Measurements from ENCODE around the gene NHSL1. TPM values are rescaled to one million over a fixed set of nuclear protein-coding genes. Genes with fewer than 3 reads are reported as not detected.

NHSL1 gene
- total and polyA plus RNA-seq, 11 donors: 13.9 to 103 (median 46.1) TPM

DNA sequence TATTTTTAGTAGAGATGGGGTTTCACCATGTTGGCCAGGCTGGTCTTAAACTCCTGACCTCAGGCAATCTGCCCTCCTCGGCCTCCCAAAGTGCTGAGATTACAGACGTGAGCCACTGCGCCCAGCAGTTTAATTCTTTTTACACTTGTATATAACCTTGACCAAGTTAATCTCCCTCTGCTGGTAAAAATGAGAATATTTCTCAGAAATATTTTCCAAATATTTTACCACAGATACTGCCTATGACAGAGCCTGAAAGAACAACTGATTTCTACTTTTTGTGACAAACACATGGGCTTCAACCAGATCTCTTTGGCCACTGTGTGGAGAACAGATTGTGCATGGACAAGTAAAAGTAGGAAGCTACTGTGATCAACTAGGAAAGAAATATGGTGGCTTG, 21.2 kb upstream of the NHSL1 start:
- H3K4me3 ChIP-seq: no peak overlapping the region
- DNase-seq (no peak), ATAC-seq (peak in 1 of 4 donors; percentile 26)
- no peak for TF ChIP-seq POLR2A (IDR thresholded peaks at IDR 0.05)
- TF ChIP-seq, protein P1, sequence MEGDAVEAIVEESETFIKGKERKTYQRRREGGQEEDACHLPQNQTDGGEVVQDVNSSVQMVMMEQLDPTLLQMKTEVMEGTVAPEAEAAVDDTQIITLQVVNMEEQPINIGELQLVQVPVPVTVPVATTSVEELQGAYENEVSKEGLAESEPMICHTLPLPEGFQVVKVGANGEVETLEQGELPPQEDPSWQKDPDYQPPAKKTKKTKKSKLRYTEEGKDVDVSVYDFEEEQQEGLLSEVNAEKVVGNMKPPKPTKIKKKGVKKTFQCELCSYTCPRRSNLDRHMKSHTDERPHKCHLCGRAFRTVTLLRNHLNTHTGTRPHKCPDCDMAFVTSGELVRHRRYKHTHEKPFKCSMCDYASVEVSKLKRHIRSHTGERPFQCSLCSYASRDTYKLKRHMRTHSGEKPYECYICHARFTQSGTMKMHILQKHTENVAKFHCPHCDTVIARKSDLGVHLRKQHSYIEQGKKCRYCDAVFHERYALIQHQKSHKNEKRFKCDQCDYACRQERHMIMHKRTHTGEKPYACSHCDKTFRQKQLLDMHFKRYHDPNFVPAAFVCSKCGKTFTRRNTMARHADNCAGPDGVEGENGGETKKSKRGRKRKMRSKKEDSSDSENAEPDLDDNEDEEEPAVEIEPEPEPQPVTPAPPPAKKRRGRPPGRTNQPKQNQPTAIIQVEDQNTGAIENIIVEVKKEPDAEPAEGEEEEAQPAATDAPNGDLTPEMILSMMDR (IDR thresholded peaks at IDR 0.05): peak in 8 of 12 donors; percentile 24 to 53 (median 46)
- H3K36me3 ChIP-seq: no peaks in the 10 kb centered on the region
- WGBS, 4 donors: 40 to 52% (median 48%) methylated on average over 3 of the region's 3 CpGs
- no peaks in the 10 kb centered on the region for H3K27me3 ChIP-seq
- intact Hi-C loops (cut with DNase I): loop anchor here in 1 of 10 donors (5.0 kb wide), 1 partner anchor 72 kb away; no protein-coding TSS in a partner anchor
- peaks cover 0 to 54% (median 22%) of the 10 kb centered on the region in 12 donors for H3K4me1 ChIP-seq
- H3K9me3 ChIP-seq: peaks cover 0 to 5% (median 0%) of the 10 kb centered on the region in 12 donors
- no peak overlapping the region for H3K27ac ChIP-seq

DNA sequence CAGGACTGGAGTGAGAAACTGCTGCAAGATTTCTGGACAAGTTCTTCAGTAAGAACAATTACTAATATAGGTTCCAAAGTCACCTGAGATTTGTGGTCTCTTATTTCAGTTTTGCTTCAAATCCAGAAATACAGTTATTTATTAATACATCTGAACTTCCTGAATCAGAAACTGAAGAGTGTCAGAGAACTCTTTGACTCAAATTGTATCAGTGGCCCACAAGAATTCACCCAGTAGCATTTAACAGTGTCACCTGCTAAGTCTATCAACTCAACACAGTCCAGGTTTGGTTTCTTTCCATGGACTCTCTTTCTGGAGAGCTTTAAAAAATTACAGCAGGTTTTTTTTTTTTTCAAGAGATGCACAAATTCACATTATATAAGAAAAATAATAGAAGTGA, 18.8 kb upstream of the NHSL1 start:
- Histone ChIP-seq H3K27me3 (no peaks in the 10 kb centered on the region), H3K4me3 (no peak overlapping the region), H3K27ac (no peak overlapping the region), H3K4me1 (peaks cover 0 to 41% (median 18%) of the 10 kb centered on the region in 12 donors), H3K36me3 (no peaks in the 10 kb centered on the region), H3K9me3 (peaks cover 0 to 5% (median 0%) of the 10 kb centered on the region in 12 donors)
- intact Hi-C loops (cut with DNase I): loop anchor here in 8 of 10 donors (5.0 to 10.0 kb wide), 4 partner anchors 83 to 403 kb away; no protein-coding TSS in a partner anchor
- ATAC-seq: no peak
- no peak for DNase-seq
- no peak for TF ChIP-seq POLR2A (IDR thresholded peaks at IDR 0.05)
- TF ChIP-seq, protein P1 (IDR thresholded peaks at IDR 0.05): no peak

DNA sequence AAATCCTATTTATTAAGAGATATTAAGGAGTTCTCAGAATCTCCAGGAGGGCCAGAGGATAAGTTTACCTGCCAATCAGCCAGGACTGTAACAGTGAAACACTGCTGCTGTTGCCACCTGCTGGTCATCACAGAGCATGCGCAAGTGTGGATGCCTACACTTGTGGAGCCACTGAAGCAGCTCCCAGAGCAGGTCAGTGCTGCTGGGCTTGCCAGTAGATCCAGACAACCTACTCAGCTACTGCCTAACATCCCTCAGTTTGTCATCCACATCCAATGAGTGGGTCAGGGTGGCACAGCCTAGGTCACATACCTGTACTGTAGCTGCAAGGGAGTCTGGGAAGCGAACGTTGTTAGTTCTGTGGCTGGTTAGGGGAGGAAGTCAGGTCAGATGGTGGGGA, 18.3 kb upstream of the NHSL1 start:
- H3K4me1 ChIP-seq: peaks cover 0 to 44% (median 16%) of the 10 kb centered on the region in 12 donors
- no peaks in the 10 kb centered on the region for H3K27me3 ChIP-seq
- no peak overlapping the region for H3K4me3 ChIP-seq
- TF ChIP-seq, protein P1 (IDR thresholded peaks at IDR 0.05): peak; percentile 25 to 64 (median 50)
- no peak for TF ChIP-seq POLR2A (IDR thresholded peaks at IDR 0.05)
- DNase-seq: peak in 2 of 5 donors; percentile 19 to 26
- 88 to 94% (median 92%) methylated on average over 3 of the region's 3 CpGs for WGBS, 4 donors
- intact Hi-C loops (cut with DNase I): loop anchor here in 8 of 10 donors (5.0 to 10.0 kb wide), 4 partner anchors 83 to 403 kb away; no protein-coding TSS in a partner anchor
- H3K36me3 ChIP-seq: no peaks in the 10 kb centered on the region
- no peak overlapping the region for H3K27ac ChIP-seq
- H3K9me3 ChIP-seq: peaks cover 0 to 5% (median 0%) of the 10 kb centered on the region in 12 donors
- ATAC-seq: peak in 3 of 4 donors; percentile 37 to 67 (median 51)

DNA sequence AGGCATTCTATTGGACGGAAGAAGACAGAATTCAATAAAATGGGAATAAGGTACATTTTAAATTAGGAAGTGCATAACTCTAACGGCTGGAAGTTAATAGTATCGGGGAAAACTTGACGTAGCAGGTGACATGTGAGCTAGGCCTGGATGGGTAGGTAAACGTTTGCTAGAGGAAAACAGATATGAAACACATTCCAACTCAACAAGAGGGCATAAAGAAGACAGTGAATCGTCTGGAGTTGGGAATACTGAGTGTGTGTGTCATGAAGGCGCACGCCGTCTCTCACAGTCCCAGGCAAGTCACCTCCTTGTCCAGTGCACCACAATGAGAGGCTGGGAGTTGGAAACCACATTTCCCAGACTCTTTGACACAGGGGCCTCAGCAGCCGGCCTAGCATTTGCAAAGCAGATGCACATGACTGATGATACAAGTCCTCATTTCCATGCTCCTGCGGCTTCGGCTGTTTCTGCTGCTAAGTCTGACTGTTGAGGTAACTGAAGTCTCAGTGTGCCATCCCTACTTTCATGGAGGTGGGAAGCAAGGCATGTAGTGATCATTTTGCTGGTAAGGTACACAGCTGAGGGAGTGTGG, 16.5 kb upstream of the NHSL1 start:
- Histone ChIP-seq H3K27ac (no peak overlapping the region), H3K36me3 (no peaks in the 10 kb centered on the region), H3K4me3 (no peak overlapping the region), H3K4me1 (peaks cover 0 to 32% (median 7%) of the 10 kb centered on the region in 12 donors), H3K9me3 (peaks cover 0 to 5% (median 0%) of the 10 kb centered on the region in 12 donors), H3K27me3 (no peaks in the 10 kb centered on the region)
- TF ChIP-seq, protein P1 (IDR thresholded peaks at IDR 0.05): no peak
- TF ChIP-seq POLR2A (IDR thresholded peaks at IDR 0.05): no peak
- WGBS, 4 donors: 83 to 87% (median 85%) methylated on average over 12 of the region's 12 CpGs
- intact Hi-C loops (cut with DNase I): loop anchor here in 8 of 10 donors (5.0 to 10.0 kb wide), 4 partner anchors 81 to 401 kb away; no protein-coding TSS in a partner anchor
- ATAC-seq: peak in 1 of 4 donors; percentile 20
- no peak for DNase-seq
